HG03025 (cell line): ENCODE data around the gene YBEY.

Source experiments
- ATAC-seq: cut with Tn5 transposase; IDR thresholded peaks from one replicate; pipeline ENCODE4 v1.9.1; 2021; ENCODE audit warnings: mild to moderate bottlenecking, moderate library complexity; ENCODE audit not compliant: unreplicated experiment, low FRiP score

The YBEY gene

GRCh38 chr21:46264046-46264689 is 22.0 kb upstream of the YBEY start:
- no peak for ATAC-seq

GRCh38 chr21:46264690-46265144 is 21.4 kb upstream of the YBEY start:
- no peak for ATAC-seq

- ATAC-seq: no peak
These were observed 20.2 kb upstream of the YBEY start for GRCh38 chr21:46265736-46266525.

- ATAC-seq: no peak
These were observed 19.2 kb upstream of the YBEY start for GRCh38 chr21:46266946-46267345.

- no peak for ATAC-seq
These were observed 17.8 kb upstream of the YBEY start for GRCh38 chr21:46268371-46268770.

GRCh38 chr21:46269466-46269865 is 16.7 kb upstream of the YBEY start:
- ATAC-seq: no peak

GRCh38 chr21:46273341-46273740 is 12.8 kb upstream of the YBEY start:
- ATAC-seq: no peak

GRCh38 chr21:46274797-46275390 is 11.2 kb upstream of the YBEY start:
- ATAC-seq: no peak

- no peak for ATAC-seq
These were observed 2.0 kb upstream of the YBEY start for GRCh38 chr21:46284077-46284644.

- no peak for ATAC-seq
These were observed 1.4 kb upstream of the YBEY start for GRCh38 chr21:46284733-46285132.

- no peak for ATAC-seq
These were observed 908 bp upstream of the YBEY start, which contains the start of gene MCM3AP for GRCh38 chr21:46285206-46285661. Gene MCM3AP (minus strand): TSS chr21:46285611. CDS start chr21:46285286, 325 bp downstream.

- ATAC-seq: no peak
These were observed 483 bp downstream of the YBEY start for GRCh38 chr21:46286648-46287002.

- ATAC-seq: no peak
These were observed 1.4 kb downstream of the YBEY start for GRCh38 chr21:46287541-46287940.

GRCh38 chr21:46289655-46290179 is 3.6 kb downstream of the YBEY start:
- ATAC-seq: no peak

- ATAC-seq: no peak
These were observed 5.4 kb downstream of the YBEY start for GRCh38 chr21:46291561-46291960.

GRCh38 chr21:46294647-46295176 is 8.6 kb downstream of the YBEY start:
- ATAC-seq: no peak

GRCh38 chr21:46295177-46295770 is 9.1 kb downstream of the YBEY start:
- ATAC-seq: no peak

- no peak for ATAC-seq
These were observed 10.0 kb downstream of the YBEY start for GRCh38 chr21:46295996-46296752.
